Measurements from ENCODE around the gene RARRES2.
A peak's percentile ranks its signal among the peaks of the same experiment; 100 is the strongest.

Gene RARRES2

DNA sequence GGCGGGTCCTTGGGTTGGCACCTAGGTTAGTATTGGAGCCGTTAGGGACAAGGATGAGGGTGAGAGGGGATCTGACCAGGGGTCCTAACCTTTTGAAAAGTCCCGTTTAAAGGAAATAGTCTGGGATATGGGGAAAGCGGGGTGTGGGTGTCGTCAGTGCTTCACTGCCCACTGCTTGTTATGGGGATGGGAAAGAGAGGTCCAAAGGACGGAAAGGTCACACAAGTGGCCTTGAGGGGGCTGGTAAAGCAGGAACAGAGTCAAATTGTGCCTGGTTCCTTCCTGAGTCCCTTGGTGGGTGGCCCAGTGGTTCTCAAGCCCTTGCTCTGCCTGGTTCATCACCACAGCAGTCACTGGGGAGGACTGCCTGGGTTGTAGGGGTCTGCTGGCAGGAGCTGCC is 35.1 kb upstream of the RARRES2 start:
- no peak for DNase-seq (ENCODE audit: low read depth)

DNA sequence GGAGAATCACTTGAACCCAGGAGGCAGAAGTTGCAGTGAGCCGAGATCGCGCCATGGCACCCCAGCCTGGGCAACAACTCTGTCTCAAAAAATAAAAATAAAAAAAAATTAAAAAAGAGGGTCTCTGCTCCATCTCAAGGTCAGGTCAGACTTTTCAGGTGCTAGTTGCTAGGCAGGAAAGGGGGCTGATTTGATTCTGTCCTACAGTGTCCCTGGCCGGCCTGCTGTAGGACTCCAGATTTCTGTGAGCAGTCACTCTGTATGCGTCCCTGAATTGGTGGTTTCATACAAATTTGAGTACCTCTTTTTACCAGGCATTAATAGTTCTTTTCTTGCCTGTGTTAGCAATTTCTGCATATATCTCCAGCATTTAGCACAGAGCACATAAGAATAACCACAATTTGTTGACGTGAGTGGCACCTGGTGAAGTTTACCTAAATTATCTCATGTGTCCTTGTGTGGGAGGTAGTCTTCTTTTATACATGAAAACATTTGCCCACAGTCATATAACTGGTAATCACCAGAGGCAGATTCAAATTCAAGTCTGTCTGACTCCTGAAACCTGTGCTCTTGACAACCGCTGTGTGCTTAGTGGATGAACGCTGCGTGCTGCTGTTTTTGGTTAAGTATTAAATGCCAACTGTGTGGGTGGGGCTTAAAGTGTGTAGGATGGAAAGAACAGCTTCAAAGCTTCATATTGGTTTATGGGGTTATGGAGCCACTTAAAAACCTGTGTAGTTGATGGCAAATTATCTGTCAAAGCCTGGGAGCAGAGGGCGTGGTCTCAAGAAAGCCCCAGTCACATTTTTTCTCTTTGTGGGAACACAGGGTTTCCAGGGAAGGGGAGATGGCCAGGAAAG is 34.5 kb upstream of the RARRES2 start:
- DNase-seq (ENCODE audit: low read depth) = no peak

DNA sequence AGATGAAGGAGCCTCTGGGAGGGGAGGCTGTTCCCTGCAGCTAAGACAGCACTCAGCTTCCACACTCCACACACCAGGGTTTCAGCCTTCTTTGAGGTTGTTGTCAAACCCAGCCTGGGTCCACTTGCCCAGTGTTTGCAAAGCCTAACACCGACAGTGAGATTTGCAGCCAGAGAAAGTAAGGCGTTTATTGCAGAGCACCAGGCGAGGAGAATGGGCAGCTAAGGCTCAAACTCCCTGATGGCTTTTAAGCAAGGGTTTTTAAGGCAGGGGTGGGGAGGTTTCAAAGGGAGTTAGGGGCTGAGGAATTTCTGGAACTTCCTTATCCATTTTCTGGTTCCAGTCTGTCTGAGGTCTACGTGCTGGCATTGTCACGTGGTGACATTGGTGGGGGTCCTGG is 33.0 kb upstream of the RARRES2 start:
- DNase-seq (ENCODE audit: low read depth) = no peak

DNA sequence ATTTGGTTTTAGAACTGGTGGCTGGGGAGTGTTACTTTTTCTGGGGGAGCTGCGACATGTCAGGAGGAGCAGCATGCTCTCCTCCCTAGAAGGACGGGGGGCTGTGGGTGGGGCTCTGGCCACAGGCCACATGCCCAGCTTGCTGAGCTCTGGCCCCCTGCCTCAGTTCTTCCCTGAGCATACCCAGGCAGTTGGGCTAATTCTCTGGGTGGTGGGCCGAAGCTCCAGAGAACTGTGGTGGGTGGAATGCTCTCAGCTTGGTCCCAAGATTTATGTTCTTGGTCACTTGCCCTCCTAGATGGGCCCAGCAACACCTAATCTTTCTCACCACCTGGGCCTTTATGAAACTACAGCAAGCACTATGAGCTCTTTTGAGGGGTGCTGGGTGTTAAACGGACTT is 32.6 kb upstream of the RARRES2 start:
- no peak for DNase-seq (ENCODE audit: low read depth)

DNA sequence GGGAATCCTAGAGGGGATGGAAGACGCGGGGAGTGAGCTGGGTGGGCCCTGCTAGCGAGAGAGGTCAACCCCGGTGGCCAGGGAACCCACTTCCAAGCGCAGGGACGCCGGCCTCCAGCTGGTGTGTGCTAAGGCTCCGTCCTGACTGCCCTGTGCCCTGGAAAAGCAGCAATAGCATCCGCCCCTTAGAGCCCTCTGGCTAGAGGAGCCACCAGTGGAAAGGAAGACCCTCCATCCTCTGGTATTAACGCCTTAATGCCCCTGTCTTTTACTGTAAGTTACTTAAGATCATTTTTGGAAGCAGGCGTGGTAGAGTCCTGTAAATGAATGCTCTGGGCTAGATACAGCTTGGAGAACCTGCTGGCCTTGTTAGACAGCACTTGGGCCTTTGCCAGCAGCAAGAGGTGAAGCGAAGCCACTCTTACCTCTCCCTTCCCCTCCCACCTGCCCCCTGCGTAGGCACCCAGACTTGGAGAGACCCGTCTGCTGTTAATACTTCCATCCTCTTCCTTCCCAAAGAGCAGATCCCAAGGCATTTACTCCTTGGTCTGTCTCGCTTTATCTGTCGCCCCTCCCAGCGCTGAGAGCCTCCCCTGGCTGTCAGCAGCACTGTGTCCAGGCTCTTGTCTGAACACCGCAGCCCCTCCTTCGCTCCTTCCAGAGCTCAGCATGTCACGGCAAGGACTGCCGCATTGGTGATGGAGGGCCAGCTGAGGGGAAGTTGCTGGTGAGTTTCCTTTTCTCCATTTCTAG is 31.8 kb upstream of the RARRES2 start:
- no peak for DNase-seq (ENCODE audit: low read depth)

DNA sequence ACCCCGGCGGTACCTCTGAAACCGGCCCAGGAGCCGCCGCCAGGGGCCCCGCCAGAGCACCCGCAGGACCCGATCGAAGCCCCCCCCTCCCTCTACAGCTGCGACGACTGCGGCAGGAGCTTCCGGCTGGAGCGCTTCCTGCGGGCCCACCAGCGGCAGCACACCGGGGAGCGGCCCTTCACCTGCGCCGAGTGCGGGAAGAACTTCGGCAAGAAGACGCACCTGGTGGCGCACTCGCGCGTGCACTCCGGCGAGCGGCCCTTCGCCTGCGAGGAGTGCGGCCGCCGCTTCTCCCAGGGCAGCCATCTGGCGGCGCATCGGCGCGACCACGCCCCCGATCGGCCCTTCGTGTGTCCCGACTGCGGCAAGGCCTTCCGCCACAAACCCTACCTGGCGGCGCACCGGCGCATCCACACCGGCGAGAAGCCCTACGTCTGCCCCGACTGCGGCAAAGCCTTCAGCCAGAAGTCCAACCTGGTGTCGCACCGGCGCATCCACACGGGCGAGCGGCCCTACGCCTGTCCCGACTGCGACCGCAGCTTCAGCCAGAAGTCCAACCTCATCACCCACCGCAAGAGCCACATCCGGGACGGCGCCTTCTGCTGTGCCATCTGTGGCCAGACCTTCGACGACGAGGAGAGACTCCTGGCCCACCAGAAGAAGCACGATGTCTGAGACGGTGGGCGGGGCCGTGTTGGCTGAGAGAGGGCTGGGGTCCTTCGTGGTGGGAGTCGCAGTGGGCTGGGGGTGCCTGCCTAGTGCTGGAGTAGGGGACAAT is 31.0 kb upstream of the RARRES2 start:
- DNase-seq (ENCODE audit: low read depth) = no peak

DNA sequence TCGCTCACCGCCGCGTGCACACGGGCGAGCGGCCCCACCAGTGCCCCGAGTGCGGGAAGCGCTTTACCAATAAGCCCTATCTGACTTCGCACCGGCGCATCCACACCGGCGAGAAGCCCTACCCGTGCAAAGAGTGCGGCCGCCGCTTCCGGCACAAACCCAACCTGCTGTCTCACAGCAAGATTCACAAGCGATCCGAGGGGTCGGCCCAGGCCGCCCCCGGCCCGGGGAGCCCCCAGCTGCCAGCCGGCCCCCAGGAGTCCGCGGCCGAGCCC is 30.5 kb upstream of the RARRES2 start:
- no peak for DNase-seq (ENCODE audit: low read depth)

DNA sequence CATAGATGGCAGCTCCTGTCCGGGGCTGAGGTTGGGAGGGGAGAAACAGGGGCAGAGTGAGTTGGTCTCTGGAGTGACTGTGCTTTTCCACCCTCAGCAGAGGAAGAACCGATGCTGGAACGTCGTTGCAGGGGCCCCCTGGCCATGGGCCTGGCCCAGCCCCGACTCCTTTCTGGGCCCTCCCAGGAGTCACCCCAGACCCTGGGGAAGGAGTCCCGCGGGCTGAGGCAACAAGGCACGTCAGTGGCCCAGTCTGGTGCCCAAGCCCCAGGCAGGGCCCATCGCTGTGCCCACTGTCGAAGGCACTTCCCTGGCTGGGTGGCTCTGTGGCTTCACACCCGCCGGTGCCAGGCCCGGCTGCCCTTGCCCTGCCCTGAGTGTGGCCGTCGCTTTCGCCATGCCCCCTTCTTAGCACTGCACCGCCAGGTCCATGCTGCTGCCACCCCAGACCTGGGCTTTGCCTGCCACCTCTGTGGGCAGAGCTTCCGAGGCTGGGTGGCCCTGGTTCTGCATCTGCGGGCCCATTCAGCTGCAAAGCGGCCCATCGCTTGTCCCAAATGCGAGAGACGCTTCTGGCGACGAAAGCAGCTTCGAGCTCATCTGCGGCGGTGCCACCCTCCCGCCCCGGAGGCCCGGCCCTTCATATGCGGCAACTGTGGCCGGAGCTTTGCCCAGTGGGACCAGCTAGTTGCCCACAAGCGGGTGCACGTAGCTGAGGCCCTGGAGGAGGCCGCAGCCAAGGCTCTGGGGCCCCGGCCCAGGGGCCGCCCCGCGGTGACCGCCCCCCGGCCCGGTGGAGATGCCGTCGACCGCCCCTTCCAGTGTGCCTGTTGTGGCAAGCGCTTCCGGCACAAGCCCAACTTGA is 29.9 kb upstream of the RARRES2 start:
- no peak for DNase-seq (ENCODE audit: low read depth)

DNA sequence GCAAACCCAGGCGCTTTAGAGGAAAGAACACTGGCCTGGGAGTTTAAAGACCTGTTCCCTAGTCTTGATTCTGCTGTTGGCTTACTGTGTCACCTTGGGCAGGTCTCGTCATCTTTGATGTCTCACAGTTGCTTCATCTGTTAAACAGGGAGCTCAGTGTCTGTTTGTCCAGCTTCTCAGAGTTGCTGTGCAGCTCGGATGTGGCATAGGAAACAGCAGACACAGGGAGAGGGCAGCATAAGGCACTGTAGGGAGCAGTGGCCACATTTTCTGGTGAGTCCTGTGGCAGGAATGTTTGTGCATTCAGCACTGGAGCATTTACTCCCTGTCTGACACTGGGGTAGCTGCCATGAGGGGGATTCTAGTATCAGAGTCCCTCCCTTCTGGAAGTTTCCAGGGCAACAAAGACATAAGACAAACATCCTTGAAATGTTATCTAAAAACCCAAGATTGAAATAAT is 29.2 kb upstream of the RARRES2 start:
- DNase-seq (ENCODE audit: low read depth) = no peak

DNA sequence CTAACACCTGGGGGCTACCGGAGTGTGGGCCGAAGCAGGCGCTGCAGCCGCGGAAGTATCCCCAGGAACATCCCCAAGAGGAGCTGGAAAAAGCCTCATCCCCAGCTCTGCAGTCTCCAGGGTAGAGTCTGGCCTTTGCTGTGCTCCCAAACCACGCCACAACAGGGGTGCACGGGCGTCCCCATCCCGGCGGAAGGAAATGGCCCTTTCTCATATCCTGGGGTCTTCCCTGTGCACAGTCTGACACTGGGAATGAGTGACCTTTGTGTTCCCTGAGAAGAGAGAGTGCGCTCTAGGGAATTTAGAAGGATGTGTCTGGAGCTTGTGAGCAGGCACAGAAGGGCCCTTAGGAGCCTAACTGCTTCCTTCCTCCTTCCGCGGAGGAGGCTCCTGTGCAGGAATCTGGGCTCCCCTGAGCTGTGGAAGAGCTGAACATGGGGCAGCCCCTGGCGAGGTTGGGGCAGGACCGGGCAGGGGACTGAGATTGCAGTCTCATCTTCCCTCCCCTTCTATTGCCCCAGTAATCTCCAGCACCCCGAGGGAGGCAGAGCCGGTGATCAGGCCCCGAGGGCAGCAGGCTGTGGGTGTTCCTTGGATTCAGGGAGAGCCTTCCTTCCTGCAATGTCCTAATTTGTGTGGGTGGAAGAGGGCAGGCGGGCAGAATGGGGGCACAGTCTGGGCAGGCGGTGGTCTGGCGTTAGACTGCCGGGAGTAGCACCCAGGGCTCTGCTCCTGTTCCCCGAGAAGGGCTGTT is 28.5 kb upstream of the RARRES2 start:
- DNase-seq (ENCODE audit: low read depth) = no peak

DNA sequence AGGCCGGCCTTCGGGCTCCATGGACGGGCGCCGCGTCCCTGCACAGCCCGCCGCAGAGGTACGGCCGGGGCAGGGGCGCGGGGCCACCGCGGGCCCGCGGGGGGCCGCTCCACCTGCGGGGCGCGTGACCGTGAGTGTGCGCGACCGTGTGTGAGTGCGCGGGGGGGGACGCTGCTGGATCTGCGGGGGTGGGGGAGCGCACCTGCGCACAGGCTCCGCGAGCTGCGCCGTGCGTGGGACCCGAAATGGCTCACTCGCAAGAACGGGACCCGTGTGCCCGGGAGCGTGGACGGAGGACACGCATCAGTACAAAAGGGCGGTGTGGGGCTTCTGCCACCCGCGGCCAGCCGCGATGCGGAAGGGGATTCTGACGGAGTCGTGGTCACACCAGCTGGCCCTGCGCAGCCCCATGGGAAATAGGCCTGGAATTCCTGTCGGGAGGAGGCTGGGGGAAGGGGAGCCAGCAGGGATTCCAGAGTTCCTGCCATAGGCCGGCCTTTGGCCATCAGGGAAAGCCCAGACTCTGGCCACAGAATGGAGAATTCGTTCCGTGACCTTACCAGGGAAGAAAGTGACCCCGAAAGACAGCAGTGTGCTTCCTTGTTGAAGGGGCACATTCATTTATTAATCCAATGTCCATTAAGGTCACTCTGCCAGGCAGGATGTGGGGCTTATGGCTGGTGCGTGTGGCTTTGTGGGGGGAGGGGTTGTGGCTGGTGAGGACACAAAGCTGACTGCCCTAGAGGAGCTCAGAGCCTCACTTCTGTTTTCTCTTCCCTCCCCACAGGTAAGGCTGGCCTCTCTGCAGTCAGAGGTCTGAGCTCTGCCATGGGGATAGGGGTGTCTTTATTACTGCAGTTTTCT is 27.7 kb upstream of the RARRES2 start:
- peak; percentile 60 for DNase-seq (ENCODE audit: low read depth)

DNA sequence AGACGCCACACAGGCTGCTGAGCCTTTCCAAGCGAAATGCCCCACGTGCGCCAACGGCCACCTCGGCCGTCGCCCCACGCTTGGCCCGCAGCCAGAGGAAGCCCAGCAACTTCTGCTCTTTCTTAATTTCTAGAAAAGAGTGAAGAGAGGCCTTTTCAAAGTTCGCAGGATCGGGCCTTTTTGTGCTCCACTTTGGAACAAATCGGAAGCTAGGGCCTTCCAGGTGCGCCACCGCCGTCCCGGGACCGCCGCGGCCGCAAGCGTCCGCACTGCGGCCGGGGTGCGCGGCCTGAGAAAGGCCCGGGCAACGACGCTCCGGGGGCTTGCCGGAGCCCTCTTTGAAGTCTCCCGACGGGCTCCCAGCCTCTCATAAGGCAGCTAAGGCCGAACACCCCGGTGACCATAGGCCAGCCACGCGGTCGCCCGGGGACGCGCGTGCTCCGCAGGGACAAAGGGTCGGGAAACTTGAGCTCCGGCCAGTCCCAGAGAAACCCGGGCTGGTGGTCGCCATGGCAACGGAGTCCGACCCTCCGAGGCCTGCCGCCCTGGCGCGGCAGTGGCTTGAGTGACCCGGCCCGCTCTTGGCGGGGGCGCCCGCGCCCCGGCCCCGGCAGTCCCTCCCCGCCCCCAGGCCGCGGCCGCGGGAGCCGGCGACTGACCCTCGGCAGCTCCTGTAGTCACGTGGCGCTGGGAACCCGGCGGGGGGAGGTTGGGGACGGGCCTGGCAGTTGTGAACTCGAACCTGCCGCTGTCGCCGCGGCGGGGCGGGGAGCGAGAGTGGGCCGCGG is 26.9 kb upstream of the RARRES2 start, which contains the start of gene REPIN1:
REPIN1 (plus strand) TSS at position 727 of the 788 bp plus-strand sequence. CDS start 890 bp downstream, outside the sequence.
- peak; percentile 72 for DNase-seq (ENCODE audit: low read depth)

DNA sequence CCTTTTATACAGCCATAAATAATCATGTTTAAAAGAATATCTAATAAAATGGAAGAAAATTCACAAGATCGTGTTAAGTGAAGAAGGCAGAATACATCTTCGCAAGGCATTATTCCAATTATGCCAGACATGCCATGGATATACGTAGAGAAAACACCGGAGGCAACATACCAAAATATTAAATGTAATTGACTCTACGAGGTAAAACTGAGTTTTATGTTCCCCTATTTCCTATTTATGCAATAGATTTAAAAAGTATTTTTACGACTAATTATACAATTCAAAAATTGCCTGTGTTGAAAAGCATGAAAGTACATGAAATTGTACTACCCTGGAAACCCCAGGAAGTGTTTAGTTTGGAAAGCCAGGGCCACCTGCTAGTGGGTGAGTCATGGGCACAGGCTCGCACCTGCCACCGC is 26.3 kb upstream of the RARRES2 start:
- no peak for DNase-seq (ENCODE audit: low read depth)

DNA sequence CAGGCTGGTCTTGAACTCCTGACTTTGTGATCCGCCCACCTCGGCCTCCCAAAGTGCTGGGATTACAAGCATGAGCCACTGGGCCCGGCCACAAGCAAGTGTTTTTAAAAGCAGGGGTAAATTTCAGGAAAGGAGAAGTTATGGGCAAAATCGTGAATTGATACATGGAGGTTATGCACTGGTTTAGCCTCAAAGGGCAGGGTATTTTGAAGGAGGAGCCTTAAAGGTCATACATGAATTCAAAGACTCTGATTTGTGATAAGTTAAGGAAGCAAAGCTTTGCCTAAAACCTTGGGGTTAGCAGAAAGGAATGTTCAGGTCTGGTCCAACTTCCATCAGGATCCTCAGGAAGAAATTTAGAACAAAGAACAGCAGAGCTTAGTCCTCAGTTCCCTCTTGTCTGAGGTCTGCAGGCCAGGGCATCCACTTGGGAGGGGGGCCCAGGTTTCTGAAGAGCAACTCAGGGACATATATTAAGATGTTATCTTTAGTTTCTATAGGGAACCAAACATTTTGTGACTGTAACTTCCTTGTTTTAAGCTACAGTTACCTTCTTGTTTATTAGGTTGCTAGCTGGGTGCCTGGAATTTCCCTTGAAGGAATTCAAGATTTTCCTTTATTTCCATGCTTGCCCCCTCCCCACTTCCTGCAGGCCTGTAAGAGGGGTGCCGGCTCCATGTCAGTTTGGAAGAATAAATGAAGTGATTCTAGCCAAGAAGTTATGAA is 24.4 kb upstream of the RARRES2 start:
- no peak for DNase-seq (ENCODE audit: low read depth)

DNA sequence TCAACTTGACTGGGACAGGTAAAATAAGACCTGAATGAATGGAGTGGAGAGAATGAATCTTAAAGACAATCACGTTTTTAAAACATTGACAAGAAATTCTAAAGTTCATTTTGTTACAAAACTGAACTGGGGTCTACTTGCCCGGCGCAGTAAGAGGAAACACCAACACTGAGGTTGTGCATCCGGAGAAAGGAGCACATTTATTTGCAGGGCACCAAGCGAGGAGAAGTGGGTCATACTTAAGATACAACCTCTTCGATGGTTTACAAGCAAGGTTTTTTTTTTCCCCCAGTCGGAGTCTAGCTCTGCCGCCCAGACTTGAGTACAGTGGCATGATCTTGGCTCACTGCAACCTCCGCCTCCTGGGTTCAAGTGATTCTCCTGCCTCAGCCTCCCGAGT is 23.8 kb upstream of the RARRES2 start:
- DNase-seq (ENCODE audit: low read depth) = no peak

DNA sequence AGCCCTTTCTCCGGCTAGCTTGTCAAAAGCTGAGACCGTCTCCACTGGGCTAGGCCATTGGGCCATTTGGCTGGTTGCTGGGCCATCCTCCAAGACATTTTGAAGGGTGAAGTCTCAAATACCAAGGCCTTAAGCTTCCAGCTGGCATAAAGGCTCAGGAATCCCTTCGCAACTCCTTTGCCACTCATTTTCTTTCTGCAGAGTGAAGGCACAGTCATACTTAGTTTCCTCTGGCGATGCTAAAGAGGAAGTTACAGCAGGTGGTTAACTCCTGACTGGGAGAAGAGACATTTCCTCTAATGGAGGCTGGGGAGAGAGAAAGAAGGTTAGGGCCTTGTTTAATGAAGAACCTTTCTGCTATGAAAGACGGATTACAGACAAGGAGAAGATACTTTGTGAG is 22.4 kb upstream of the RARRES2 start:
- no peak for DNase-seq (ENCODE audit: low read depth)

DNA sequence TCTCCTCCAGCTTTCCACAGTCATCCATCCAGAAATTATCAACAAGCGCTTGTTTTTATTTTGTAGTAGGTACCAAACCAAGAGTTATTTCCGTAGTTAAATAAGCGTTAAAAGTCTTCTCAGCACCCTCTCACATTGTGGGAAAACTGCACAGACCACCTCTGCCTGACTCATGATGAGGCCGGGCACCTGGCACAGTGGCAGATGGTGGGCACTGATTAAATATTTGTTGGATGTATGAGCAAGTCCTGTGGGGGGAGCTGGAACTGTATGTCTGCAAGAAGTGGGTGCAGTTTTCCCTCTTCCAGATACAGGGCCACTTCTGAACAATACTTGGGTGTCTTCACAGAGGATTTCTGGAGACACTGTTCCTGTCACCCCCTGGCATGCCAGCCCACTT is 21.9 kb upstream of the RARRES2 start:
- DNase-seq (ENCODE audit: low read depth) = no peak

DNA sequence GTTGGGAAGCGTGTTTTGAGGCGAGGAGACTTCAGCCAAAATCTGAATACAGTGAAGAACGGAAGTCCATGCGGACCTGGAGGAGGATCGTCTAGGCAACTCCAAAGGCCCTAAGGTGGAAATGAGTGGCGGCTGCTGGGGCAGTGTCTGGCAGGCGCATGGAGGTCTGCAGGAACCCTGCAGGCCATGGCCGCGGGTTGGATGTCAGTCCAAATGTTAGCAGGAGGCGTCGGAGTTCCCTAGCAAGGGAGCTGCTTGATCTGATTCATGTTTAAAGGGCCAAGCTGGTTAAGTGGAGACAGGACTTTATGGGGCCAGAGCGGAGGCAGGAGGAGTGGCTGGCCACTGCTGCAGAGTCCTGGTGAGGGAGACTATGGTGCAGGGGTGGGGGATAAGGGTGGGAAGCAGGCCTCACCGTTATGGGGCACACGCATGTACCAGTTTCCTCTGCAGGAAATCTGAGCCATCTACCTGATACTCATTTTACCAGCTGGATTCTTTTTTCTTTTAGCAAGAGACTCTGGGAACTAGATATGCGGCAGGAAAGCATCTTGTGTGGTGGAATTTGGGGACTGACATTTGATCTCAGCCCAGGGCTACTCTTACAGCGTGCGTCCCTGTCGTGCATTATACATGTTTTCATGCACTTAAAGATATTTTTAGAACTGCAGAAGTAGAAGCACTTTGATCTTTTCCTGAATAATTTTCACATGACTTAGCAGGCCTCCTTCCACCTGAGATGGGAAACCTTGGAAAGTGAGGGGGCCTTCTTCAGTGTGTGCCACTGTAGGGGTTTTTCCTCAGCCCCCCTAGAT is 20.6 kb upstream of the RARRES2 start:
- no peak for DNase-seq (ENCODE audit: low read depth)

Measured in stimulated activated CD8-positive, alpha-beta memory T cell treated with anti-CD3 and anti-CD28 coated beads, Interleukin-12 subunit alpha, Interleukin-12 subunit beta, amount 100 ng/mL, for 4 hours (primary cell).